H1 (cell line): ENCODE results near the gene NRXN3. TPM values are rescaled to one million over a fixed set of nuclear protein-coding genes. Genes with fewer than 3 reads are reported as not detected.

ENCODE experiments used
- CTCF ChIA-PET: fragments of 300-600 bp; sonication (Branson Sonifier 250); formaldehyde crosslinking; loops from one replicate; lab custom pipeline; 2021; ENCODE audit not compliant: partially characterized antibody; lab: Charles Lee
- POLR2A ChIA-PET: fragments of 300-600 bp; sonication (Branson Sonifier 250); formaldehyde crosslinking; loops from one replicate; lab custom pipeline; 2021; ENCODE audit warnings: inconsistent platforms; ENCODE audit not compliant: partially characterized antibody; lab: Charles Lee
- DNase-seq, 2 experiments: peaks; one replicate each; pipeline versions ENCODE4 v3.0.0 to v3.0.0-alpha.2; 2010 to 2022; ENCODE audit warnings: low spot score in 2 of 2, low read depth in 1 of 2, mixed read lengths in 1 of 2
- FAIRE-seq: peaks from 2 replicates; lab custom pipeline; 2011; peaks lifted over from hg19 to GRCh38; lab: Jason Lieb, UNC
- H2AFZ ChIP-seq: 2 replicates; pipeline ENCODE4 v1.8.1; 2012; ENCODE audit warnings: low read length, inconsistent platforms
- H2AK5ac ChIP-seq: 2 replicates; pipeline ENCODE4 v1.6.1; 2013; ENCODE audit warnings: low read depth, low read length
- H2BK120ac ChIP-seq: replicated peaks from 2 replicates; pipeline ENCODE3; 2013; ENCODE audit warnings: low read depth, low read length, inconsistent platforms
- H2BK12ac ChIP-seq: 2 replicates; pipeline ENCODE4 v1.6.1; 2013; ENCODE audit warnings: low read depth, low read length
- H2BK15ac ChIP-seq: 2 replicates; pipeline ENCODE4 v1.6.1; 2013; ENCODE audit warnings: low read length
- H2BK20ac ChIP-seq: 2 replicates; pipeline ENCODE4 v1.6.1; 2013; ENCODE audit warnings: low read length
- H2BK5ac ChIP-seq: 2 replicates; pipeline ENCODE4 v1.6.1; 2013; ENCODE audit warnings: low read depth, low read length
- H3K14ac ChIP-seq: 2 replicates; pipeline ENCODE4 v1.6.1; 2013; ENCODE audit warnings: inconsistent platforms; ENCODE audit not compliant: insufficient read length
- H3K18ac ChIP-seq: 2 replicates; pipeline ENCODE4 v1.6.1; 2013; ENCODE audit warnings: low read length; ENCODE audit errors: extremely low read depth
- H3K23ac ChIP-seq: 2 replicates; pipeline ENCODE4 v1.6.1; 2013; ENCODE audit warnings: inconsistent platforms; ENCODE audit not compliant: insufficient read length
- H3K23me2 ChIP-seq: 2 replicates; pipeline ENCODE4 v1.6.1; 2013; ENCODE audit warnings: low read depth, low read length
- H3K27ac ChIP-seq: 2 replicates; pipeline ENCODE4 v1.6.1; 2011; ENCODE audit warnings: low read depth, low read length, inconsistent platforms
- H3K27me3 ChIP-seq, 4 experiments: replicated peaks in 1 of 4; 1 replicate in 1 of 4; 2 replicates in 3 of 4; pipeline versions ENCODE4 v1.6.1 to v1.8.1; 2011 to 2013; ENCODE audit warnings: low read length in 3 of 4, mild to moderate bottlenecking in 3 of 4, inconsistent platforms in 2 of 4, mixed read lengths in 2 of 4, moderate library complexity in 1 of 4; ENCODE audit not compliant: control insufficient read depth in 3 of 4, insufficient read depth in 3 of 4; ENCODE audit errors: extremely low read depth in 1 of 4
- H3K36me3 ChIP-seq, 4 experiments: 2 replicates each; pipeline versions ENCODE4 v1.6.1 to v1.8.1; 2011 to 2013; ENCODE audit warnings: mild to moderate bottlenecking in 4 of 4, low read length in 3 of 4, moderate library complexity in 2 of 4, control low read depth in 1 of 4, inconsistent platforms in 1 of 4; ENCODE audit not compliant: insufficient read depth in 4 of 4, control insufficient read depth in 2 of 4
- H3K4ac ChIP-seq: replicated peaks from 2 replicates; pipeline ENCODE3; 2013; ENCODE audit warnings: low read length, low read depth, mixed read lengths, inconsistent platforms; ENCODE audit not compliant: insufficient read length
- H3K4me1 ChIP-seq, 4 experiments: replicated peaks in 1 of 4; 1 replicate in 1 of 4; 2 replicates in 3 of 4; pipeline versions ENCODE4 v1.6.1 to v1.8.1; 2011 to 2013; ENCODE audit warnings: low read length in 3 of 4, inconsistent platforms in 2 of 4, mixed read lengths in 1 of 4; ENCODE audit not compliant: insufficient read depth in 4 of 4, control insufficient read depth in 3 of 4
- H3K4me2 ChIP-seq, 2 experiments: 2 replicates each; pipeline versions ENCODE4 v1.6.1 to v1.8.1; 2011 to 2013; ENCODE audit warnings: low read depth in 2 of 2, low read length in 2 of 2, control low read depth in 1 of 2, inconsistent platforms in 1 of 2, mild to moderate bottlenecking in 1 of 2; ENCODE audit not compliant: insufficient read depth in 1 of 2
- H3K4me3 ChIP-seq, 4 experiments: fragments of 200-600, 300-600 bp in 1 of 4; sonication (generic), shearing (Covaris generic), sonication (Bioruptor Twin) in 1 of 4; 2 replicates each; pipeline versions ENCODE4 v1.5.1 to v1.8.1; 2011 to 2016; ENCODE audit warnings: low read length in 4 of 4, low read depth in 3 of 4, control low read depth in 2 of 4, inconsistent platforms in 2 of 4, mild to moderate bottlenecking in 2 of 4, mixed read lengths in 1 of 4, moderate library complexity in 1 of 4; ENCODE audit not compliant: insufficient read depth in 2 of 4; ENCODE audit errors: extremely low read depth in 1 of 4
- H3K56ac ChIP-seq: replicated peaks from 2 replicates; pipeline ENCODE3; 2013; ENCODE audit warnings: low read depth, mild to moderate bottlenecking, mixed read lengths, low read length, inconsistent platforms; ENCODE audit not compliant: insufficient read length
- H3K79me1 ChIP-seq: 2 replicates; pipeline ENCODE4 v1.6.1; 2013; ENCODE audit warnings: low read depth, low read length, control low read depth
- H3K79me2 ChIP-seq, 2 experiments: 2 replicates each; pipeline versions ENCODE4 v1.6.1 to v1.8.1; 2012 to 2013; ENCODE audit warnings: low read length in 2 of 2, mild to moderate bottlenecking in 2 of 2, inconsistent platforms in 1 of 2; ENCODE audit not compliant: insufficient read depth in 2 of 2, control insufficient read depth in 1 of 2
- H3K9ac ChIP-seq, 4 experiments: replicated peaks in 1 of 4; 1 replicate in 1 of 4; 2 replicates in 3 of 4; pipeline versions ENCODE4 v1.6.1 to v1.8.1; 2011 to 2013; ENCODE audit warnings: low read depth in 3 of 4, low read length in 3 of 4, control low read depth in 2 of 4, mild to moderate bottlenecking in 2 of 4, moderate library complexity in 2 of 4, inconsistent platforms in 1 of 4; ENCODE audit errors: extremely low read depth in 1 of 4
- H3K9me3 ChIP-seq, 2 experiments: 2 replicates each; pipeline versions ENCODE4 v1.6.1 to v1.8.1; 2012 to 2013; ENCODE audit warnings: mild to moderate bottlenecking in 2 of 2, moderate library complexity in 2 of 2, control low read depth in 1 of 2, inconsistent platforms in 1 of 2, low read depth in 1 of 2, low read length in 1 of 2, mixed read lengths in 1 of 2; ENCODE audit not compliant: insufficient read depth in 2 of 2
- H4K20me1 ChIP-seq, 2 experiments: replicated peaks in 1 of 2; 2 replicates each; pipeline versions ENCODE3 to v1.8.1; 2011 to 2013; ENCODE audit warnings: inconsistent platforms in 2 of 2, low read length in 2 of 2, mild to moderate bottlenecking in 1 of 2; ENCODE audit not compliant: insufficient read depth in 2 of 2, control insufficient read depth in 1 of 2
- H4K5ac ChIP-seq: 2 replicates; pipeline ENCODE4 v1.6.1; 2013; ENCODE audit warnings: low read length, low read depth, mixed read lengths, inconsistent platforms; ENCODE audit not compliant: insufficient read length
- H4K8ac ChIP-seq: 2 replicates; pipeline ENCODE4 v1.8.0; 2013; ENCODE audit warnings: mild to moderate bottlenecking, moderate library complexity, low read length, inconsistent platforms; ENCODE audit not compliant: insufficient read depth; ENCODE audit errors: extremely low read depth
- H4K91ac ChIP-seq: replicated peaks from 2 replicates; pipeline ENCODE3; 2013; ENCODE audit warnings: low read length, mixed read lengths, inconsistent platforms; ENCODE audit not compliant: insufficient read length
- CHD1 ChIP-seq: IDR thresholded peaks from 2 replicates; pipeline ENCODE4 v1.6.1; 2012; ENCODE audit warnings: low read depth, low read length, improper control_type of control experiment
- GTF2F1 ChIP-seq: IDR thresholded peaks from 2 replicates; pipeline ENCODE4 v1.6.1; 2012; ENCODE audit warnings: low read depth, low read length, improper control_type of control experiment, borderline replicate concordance
- WGBS, 2 experiments: shearing (Covaris generic) in 1 of 2; methylation state at CpG; one replicate each; pipeline versions ENCODE4 v1.1.6 to v1.1.7; 2013 to 2015; ENCODE audit warnings: low lambda C conversion rate in 2 of 2, mixed read lengths in 2 of 2, inconsistent platforms in 1 of 2, low coverage in 1 of 2, missing lambda C conversion rate in 1 of 2; ENCODE audit not compliant: insufficient replicate concordance in 2 of 2, insufficient coverage in 1 of 2, insufficient read length in 1 of 2; ENCODE audit errors: extremely low coverage in 1 of 2, missing lambda C conversion rate in 1 of 2; 5-methylcytosine and 5-hydroxymethylcytosine counted together
- polyA plus RNA-seq, 7 experiments: library from polyadenylated mRNA; depleted of rRNA in 3 of 7; stranded (reverse) in 5 of 7; unstranded in 2 of 7; fragments of >200 nt in 5 of 7; fragments of 200-250 nt in 2 of 7; gene quantifications; 1 replicate in 5 of 7; 2 replicates in 1 of 7; 4 replicates in 1 of 7; pipeline versions ENCODE4 v1.2.1 to v1.2.3, GENCODE V29; 2011 to 2013; ENCODE audit warnings: missing spikeins in 2 of 7, mixed read lengths in 2 of 7
- total RNA-seq: library from RNA; stranded (reverse); fragmentation: NEBNext Ultra II Directional; extraction: Animal tissue kit (Norgen Biotek cat#: 25700); gene quantifications from 2 replicates; pipeline ENCODE4 v1.2.1, GENCODE V29; 2021

The NRXN3 gene
- total and polyA plus RNA-seq, 2 of the 8 experiments (the other 6 are each of a cell fraction or from before 2014, with no cell fraction given): 2.6 to 4.1 TPM

- ChIA-PET CTCF (no interaction called here), POLR2A (no interaction called here)
- no peak for DNase-seq
- Histone ChIP-seq H3K9me3 (no peaks in the 10 kb centered on the region), H4K91ac (no peak overlapping the region), H2AK5ac (no peak overlapping the region), H3K56ac (no peak overlapping the region), H3K79me1 (no peaks in the 10 kb centered on the region), H3K4me2 (no peak overlapping the region), H2BK12ac (no peak overlapping the region), H3K9ac (no peak overlapping the region), H3K4ac (no peak overlapping the region), H3K23me2 (no peaks in the 10 kb centered on the region), H4K5ac (no peak overlapping the region), H2AFZ (no peak overlapping the region), H3K27me3 (no peaks in the 10 kb centered on the region), H3K4me1 (no peaks in the 10 kb centered on the region), H3K36me3 (no peaks in the 10 kb centered on the region), H2BK20ac (no peak overlapping the region), H4K20me1 (no peaks in the 10 kb centered on the region), H3K79me2 (no peaks in the 10 kb centered on the region), H2BK5ac (no peak overlapping the region), H3K14ac (no peak overlapping the region), H3K4me3 (no peak overlapping the region), H3K23ac (no peak overlapping the region), H3K27ac (no peak overlapping the region), H2BK120ac (no peak overlapping the region), H4K8ac (no peak overlapping the region), H2BK15ac (no peak overlapping the region), H3K18ac (no peak overlapping the region)
- TF ChIP-seq CHD1: no peak
- TF ChIP-seq GTF2F1: no peak
- 92% methylated on average over 6 of the region's 6 CpGs; no CpG with 5 or more reads in 1 of the 2 experiments for WGBS, 2 experiments
- FAIRE-seq: no peak
Observed at GRCh38 chr14:79197516-79197915, 1027.3 kb downstream of the NRXN3 start.
